EH (cell line): ENCODE measurements around the gene GZF1.

Experiments
- DNase-seq: peaks from one replicate; pipeline ENCODE4 v3.0.0-alpha.2; 2015; ENCODE audit warnings: low read depth

The GZF1 gene

DNA sequence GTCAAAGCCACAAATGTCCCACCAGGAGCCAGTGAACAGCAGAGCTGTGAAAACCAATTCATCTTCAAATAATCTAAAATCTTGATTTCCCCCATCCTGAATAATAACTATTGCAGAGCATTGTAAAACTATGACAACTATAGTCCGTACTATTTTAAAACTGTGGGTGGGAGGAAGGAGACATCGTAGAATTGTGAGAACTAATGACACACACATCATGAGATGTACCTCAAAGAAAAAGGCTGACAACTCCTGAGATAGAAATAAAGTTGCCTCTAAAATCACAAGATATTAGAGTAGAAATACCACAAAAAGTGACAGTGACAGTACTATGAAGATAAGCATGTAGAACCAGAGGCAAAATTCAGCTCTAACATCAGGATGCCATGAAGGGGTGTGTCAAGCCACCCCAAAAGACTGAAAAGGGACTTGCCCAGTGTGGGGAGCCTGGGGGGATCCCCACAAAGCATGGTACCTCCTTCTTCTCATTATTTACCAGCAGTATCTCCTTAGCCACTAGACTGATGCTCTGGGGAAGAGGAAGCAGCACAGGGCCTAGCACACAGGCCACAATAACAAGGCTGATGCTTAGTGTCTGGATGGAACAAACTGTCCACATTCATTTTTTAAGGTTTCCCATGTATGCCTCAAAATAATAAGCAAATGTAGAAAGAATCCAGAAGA is 45.9 kb downstream of the GZF1 start:
- no peak for DNase-seq

DNA sequence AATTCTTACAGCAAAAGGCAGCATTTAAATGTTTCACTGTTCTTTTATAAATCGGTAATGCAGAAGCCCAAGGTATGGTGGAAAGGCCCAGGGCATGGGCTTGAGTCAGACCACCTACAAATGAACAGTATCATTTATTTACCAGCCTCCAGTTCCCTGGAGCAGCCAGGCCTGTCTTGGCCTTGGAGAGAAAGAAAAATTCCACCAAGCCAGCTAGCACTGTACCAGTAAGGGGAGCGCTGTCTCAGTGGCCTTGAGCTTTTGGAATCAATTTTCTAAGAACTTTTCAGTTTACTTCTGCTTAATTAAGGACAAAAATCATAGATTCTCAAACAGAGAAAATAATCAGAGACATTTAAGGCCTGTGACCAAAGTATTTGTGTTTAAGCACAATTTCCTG is 47.0 kb downstream of the GZF1 start:
- no peak for DNase-seq

DNA sequence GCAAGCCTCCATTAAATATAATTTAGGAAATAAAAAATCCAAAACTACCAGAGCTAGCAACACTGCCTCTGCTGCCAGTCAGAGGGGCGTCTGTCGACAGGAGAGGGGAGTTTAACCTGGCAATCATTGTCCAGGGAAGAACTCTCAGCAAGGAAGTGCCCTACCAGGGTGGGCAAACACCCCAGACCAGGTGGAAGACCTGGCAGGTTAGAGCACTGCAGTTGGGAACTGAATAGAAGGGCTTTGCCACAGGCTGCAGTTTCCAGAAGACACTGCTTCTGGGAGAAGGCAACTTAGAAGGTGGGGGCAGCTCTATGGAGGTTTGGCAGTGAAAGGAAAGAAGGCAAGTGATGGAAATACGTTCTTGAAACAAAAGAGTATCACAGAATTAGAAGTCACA is 47.8 kb downstream of the GZF1 start:
- no peak for DNase-seq

DNA sequence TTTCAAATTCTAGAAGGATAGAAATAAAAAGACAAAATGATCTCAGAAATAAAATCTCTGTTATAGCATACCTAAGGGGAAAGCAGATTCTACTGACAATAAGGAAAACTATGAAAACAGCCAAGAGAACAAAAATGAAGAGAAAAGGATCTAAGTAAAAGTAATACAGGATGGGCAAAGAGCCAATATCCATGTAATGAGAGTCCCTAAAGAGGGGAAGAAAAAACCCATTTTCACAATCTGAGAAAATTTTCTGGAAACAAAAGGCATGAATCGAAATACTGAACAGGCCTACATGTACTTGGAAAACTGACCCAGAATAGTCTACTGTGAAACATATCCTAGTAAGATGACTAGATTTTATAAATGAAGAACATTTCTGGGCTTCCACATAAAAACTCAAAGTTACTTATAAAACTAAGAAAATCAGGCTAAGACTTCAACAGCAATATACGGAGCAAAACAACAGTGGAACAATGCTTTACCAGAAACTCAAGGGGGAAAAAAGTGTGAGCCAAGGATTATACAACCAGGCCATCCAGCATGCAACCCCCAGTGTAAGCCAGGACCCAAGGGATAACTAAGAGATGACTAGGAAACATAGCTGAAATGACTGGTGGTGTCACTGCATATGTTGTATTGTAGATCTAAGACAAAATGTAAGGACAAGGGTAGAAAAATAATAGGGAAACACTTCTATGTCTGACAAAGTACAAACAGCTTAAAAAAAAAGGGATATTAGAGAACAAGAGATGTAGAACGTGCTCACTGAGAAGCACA is 49.1 kb downstream of the GZF1 start:
- DNase-seq = peak; percentile 25

DNA sequence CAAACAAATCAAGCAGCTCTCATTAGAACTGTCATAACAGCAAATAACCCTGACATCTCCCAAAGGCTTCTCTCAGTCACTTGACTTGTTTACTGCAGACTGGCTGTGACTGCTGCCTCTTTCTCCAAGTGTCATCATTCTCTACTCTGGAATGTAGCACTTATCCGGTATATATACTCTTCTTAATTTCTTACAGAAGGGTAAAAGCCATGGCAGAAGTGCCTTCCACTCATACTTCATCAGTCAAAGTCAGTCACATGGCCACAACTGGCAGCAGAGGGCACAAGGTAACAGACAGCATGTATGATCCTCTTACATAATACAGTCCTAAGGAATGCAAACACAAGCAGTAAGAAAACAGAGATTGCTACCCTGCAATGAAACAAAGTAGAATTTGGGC is 50.0 kb downstream of the GZF1 start:
- DNase-seq = peak; percentile 59

DNA sequence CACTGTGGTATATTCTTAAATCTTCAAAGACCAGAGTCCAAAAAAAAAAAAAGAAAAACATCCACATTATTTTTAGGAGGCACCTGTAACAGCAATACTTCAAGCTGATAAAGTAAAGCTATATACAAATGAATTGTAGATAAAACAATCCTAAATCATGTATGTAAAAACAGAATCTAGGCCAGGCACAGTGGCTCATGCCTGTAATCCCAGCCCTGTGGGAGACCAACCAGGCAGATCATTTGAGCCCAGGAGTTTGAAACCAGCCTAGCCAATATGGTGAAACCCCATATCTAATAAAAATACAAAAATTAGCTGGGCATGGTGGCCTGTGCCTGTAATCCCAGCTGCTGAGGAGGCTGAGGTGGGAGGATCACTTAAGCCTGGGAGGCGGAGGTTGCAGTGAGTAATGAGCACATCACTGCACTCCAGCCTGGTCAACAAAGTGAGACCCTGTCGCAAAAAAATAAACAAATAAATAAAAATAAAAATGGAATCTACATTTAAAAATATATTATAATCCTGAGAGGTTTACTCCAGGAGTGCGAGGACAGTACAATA is 52.0 kb downstream of the GZF1 start:
- no peak for DNase-seq

DNA sequence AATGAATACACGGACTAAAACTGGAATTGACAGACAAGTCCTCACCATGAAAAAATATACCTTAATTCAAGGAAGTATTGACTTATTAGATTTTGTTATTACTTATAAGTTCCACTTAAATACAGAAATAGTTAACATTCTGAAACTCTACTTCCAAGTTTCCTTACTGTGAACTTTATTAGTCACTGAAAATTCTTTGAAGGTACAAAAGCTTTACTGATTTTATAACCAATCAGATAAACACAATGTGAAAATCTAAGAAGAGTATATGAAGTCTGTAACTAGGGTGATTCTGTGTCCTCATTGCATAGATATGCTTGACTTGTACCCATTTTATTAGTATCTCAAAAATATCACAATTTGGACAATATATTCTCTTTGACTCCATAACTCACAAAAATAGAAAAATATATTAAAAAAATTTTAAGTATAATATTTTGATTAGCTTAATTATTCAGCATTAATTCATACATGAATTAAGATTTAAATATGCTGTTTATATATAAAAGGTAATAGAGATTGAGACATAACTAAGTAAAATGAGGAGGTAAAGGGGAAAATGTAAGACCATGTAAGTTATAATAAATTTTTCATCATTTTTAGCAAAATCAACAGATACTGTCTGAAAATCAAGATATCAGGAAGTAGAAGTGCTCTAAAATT is 52.7 kb downstream of the GZF1 start:
- DNase-seq = no peak

DNA sequence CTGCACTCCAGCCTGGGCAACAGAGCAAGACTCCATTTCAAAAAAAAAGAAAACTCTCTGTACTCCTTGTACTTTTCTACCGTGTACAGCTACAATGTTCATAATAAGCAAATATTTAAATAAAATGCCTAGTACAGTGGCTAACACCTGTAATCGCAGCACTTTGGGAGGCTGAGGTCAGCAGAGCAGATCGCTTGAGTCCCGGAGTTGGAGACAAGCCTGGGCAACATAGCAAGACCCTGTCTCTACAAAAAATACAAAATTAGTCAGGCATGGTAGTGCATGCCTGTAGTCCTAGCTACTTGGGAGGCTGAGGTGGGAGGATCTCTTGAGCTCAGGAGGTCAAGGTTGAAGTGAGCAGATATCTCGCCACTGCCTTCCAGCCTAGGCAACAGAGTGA is 53.6 kb downstream of the GZF1 start:
- no peak for DNase-seq

DNA sequence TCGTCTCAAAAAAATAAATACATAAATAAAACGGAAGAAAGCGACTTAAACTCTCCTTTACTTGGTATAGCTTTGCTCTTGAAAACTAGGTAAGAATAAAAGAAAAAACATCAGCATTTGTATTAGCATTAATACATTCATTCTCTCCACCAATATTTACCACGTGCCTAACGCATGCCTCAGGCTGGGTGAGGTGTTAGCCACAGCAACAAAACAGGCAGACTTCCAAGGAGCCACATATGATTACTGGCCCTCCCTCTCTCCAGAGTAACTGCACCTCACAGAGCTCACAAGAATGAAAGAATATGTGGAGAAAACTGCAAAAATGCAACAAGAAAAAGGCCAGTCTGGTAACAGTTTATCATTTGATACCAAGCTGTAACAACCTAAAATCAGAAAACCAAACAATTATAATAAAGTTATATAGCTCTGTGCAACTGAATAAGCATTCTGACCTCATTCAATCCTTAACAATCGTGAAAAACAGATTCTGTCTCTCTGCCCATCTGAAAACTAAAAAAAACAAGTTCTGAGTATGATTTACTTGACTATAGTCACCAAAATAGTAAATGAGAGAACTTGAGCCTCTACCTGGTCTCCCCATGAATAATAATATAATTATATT is 54.1 kb downstream of the GZF1 start:
- DNase-seq = peak; percentile 38

DNA sequence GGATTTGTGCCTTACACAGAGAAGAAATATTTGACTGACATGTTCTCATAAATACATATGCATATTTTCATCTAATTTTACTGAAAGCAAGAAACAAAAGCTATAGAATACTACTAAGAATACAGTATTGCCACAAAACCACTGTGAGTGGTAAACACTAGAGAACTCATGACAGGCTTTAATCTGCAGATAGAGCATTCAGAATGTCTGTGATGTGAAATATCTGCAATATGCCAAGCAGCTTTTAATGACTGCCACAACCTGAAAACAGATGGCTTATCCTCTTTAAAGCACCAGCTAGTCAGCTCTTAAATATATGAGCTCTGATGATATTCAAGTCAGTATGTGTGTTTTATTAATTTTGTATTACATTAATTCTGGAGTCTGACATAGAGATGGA is 55.9 kb downstream of the GZF1 start:
- no peak for DNase-seq

DNA sequence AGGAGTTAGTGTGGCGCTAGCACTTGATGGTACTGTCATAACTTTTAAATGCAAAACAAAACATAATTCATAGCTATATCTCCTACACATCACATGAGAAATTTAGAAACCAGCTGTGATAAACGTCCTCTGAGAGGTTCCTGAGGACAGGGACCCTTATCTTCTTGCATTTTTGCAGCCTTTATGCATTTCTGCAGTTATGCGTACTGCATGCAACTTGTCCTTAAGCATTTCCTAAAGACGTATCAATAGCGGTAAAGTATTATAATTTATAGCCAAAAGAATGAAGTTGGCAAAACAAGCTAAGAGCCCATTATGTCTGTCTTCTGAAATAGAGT is 57.6 kb downstream of the GZF1 start:
- DNase-seq = no peak

DNA sequence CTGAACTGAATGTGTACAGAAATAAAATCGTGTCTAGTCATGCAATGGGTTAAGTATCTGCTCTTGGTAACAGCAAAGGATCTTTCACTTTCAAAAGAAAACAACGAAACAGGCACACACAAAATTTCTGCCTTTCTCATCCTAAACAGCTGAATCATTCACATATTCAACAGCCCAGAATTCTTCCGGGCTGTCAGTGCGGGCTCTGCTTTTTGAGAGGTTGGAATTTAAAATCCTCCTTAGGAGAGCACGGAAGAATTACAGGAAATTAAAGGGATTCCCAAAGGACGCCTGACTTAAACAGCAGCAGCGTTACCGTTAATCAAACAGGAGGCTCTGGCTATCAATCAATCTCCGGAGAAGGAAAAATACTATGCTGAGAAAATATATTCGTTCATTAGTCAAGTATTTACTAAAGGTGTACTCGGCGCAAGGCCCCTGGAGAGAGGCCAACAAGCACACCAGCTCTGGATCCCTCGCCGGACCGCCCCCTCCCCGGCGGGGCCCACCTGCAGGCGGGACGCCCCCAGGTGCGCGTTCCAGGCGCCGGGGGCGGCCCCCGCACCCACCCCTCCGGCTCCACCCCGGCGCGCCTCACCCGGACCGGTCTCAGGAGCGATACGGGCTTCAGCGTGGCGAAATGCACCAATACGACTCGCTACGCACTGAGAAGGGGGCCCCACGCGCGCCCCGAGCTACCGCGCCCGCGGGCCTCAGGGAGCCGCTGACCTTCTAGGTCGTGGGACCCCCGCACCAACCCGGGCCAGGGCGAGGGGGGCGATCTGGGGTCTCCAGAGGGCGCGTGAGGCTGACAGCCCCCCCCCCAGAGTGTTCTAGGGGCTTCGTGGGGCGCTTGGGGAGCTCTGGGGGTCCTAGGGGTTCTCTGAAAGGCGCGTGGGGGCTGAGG is 58.3 kb downstream of the GZF1 start:
- peak; percentile 84 for DNase-seq

DNA sequence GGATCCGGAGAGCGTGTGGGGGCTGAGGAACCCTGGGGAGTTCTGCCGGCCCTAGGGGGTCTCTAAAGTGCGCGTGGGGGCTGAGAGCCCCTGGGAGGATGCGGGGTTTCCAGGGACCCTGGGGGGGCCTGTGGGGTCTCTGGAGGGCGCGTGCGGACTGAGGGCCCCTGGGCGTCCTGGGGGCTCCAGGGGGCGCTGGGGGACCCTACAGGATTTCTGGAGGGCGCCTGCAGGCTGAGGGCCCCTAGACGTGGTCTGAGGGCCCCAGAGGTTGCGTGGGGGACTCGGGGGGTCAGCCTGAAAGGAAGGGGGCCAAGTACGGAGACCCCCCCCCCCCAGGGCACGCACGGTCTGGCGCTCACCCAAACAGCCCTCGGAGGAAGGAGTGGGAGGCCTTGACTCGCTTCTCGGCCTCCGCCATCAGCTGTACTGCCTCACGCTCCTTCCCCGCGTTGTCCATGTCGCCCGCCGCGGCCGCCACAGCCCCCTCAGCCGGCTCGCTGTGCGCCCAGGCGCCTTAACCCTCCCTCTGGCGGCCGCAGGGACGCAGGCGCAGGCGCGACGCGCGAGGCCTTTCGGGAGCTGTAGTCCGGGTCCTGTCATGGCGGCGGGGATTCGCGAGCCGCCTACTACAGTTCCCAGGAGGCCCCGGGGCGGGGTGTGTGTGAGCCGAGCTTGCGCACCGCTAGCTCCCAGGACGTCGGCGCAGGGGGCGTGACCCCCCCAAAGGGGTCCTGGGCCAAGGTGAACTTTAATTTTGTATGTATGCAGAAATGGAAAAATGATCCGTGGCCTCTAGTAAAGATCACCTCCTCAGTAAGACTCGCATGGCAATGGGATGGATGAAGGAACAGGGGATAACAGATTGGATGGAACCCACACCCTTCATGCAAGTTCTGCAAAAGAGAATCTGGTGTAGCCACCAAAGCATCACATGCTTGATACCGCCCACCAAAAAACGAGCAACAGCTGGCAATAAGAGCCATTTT is 59.3 kb downstream of the GZF1 start, which contains the start of gene NAPB:
Gene NAPB, minus strand, starts transcription at position 546 of the 989 bp plus-strand sequence. Its CDS starts 86 bp downstream, at position 460.
- DNase-seq = peak; percentile 91
